Left ventricle myocardium inferior (tissue), 1 donor: Measurements from ENCODE around the gene HMCES. TPM values are rescaled to one million over a fixed set of nuclear protein-coding genes. Genes with fewer than 3 reads are reported as not detected.

Experiments used
- DNase-seq: peaks from one replicate; pipeline ENCODE4 v3.0.0-alpha.2; 2020
- H3K27ac ChIP-seq: fragments of 200-600 bp; replicated peaks from 2 replicates; pipeline ENCODE4 v1.8.0; 2021
- H3K27me3 ChIP-seq: fragments of 200-600 bp; 2 replicates; pipeline ENCODE4 v1.8.0; 2021; ENCODE audit warnings: low read depth
- H3K36me3 ChIP-seq: fragments of 200-600 bp; 2 replicates; pipeline ENCODE4 v1.8.0; 2021
- H3K4me1 ChIP-seq: fragments of 200-600 bp; 2 replicates; pipeline ENCODE4 v1.8.0; 2021
- H3K4me3 ChIP-seq: fragments of 200-600 bp; 2 replicates; pipeline ENCODE4 v1.8.0; 2021; ENCODE audit warnings: mild to moderate bottlenecking, moderate library complexity
- H3K9me3 ChIP-seq: fragments of 200-600 bp; replicated peaks from 2 replicates; pipeline ENCODE4 v1.8.0; 2021
- CTCF ChIP-seq: fragments of 200-600 bp; IDR thresholded peaks from 2 replicates; pipeline ENCODE4 v1.8.0; 2021; ENCODE audit warnings: antibody characterized with exemption, mild to moderate bottlenecking, borderline replicate concordance
- intact Hi-C: fragments of 100-400 bp; cut with micrococcal nuclease; formaldehyde crosslinking; loops from one replicate; pipeline ENCODE4 v1.11.0; 2022
- total RNA-seq: library from RNA; stranded (reverse); fragmentation: NEBNext Ultra II Directional; extraction: Animal tissue kit (Norgen Biotek cat#: 25700); gene quantifications from one replicate; pipeline ENCODE4 v1.2.1, GENCODE V29; 2021
- donor health status: DM: no; HTN: yes; CAD: no; lungs with severe emphysema.

HMCES gene
- total RNA-seq, 1 donor from 2014 or later = 38.5 TPM

GRCh38 chr3:129268396-129268795 is 10.3 kb upstream of the HMCES start:
- peaks cover 100% of the 10 kb centered on the region for H3K36me3 ChIP-seq
- no peaks in the 10 kb centered on the region for H3K4me1 ChIP-seq
- no peak for DNase-seq
- no peaks in the 10 kb centered on the region for H3K27me3 ChIP-seq
- no peaks in the 10 kb centered on the region for H3K9me3 ChIP-seq
- intact Hi-C loops = no loop called here
- no peak overlapping the region for H3K4me3 ChIP-seq
- no peak for TF ChIP-seq CTCF
- no peak overlapping the region for H3K27ac ChIP-seq

DNA sequence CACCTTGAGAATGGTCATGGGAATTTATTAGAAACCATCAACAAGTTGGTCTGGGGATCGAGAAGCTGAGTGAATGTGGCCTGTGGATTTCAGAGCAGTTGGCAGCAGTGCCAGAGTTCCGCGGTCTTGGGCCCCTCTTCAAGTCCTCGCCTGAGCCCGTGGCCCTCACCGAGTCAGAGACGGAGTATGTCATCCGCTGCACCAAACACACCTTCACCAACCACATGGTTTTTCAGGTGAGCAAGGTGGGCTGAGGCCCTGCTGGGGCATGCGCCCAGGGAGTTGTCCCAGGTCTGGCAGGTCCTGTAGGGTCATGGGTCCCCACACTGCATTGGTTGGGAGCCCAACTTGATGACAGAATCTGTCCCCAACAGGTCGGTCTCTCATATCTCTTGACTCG is 7.0 kb upstream of the HMCES start:
- Histone ChIP-seq H3K4me1 (no peaks in the 10 kb centered on the region), H3K36me3 (peaks cover 100% of the 10 kb centered on the region), H3K9me3 (no peaks in the 10 kb centered on the region), H3K27ac (no peak overlapping the region), H3K4me3 (no peak overlapping the region), H3K27me3 (no peaks in the 10 kb centered on the region)
- DNase-seq = no peak
- intact Hi-C loops = no loop called here
- no peak for TF ChIP-seq CTCF

DNA sequence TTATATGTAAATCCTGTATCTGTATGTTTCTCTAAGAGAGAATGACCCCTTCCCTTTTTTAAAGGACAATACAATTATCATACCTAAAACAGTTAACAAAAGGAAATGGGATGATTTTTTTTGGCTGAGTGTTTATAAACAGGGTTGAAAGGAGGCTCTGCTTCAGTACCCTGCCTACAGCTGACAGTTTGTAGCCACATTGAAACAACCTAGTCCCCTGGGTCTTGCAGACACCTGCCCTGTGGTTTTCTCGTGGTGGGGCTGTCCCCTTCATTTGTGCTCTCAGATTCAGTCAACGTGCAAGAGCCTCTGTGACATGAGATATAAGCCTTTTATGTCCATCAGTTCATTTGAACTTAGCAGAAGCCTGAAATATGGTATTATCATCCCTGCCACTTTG is 2.3 kb upstream of the HMCES start:
- intact Hi-C loops = no loop called here
- DNase-seq = no peak
- TF ChIP-seq CTCF = no peak
- peaks cover 64% of the 10 kb centered on the region for H3K36me3 ChIP-seq
- H3K4me3 ChIP-seq = no peak overlapping the region
- H3K27me3 ChIP-seq = no peaks in the 10 kb centered on the region
- no peaks in the 10 kb centered on the region for H3K9me3 ChIP-seq
- peaks cover 37% of the 10 kb centered on the region for H3K4me1 ChIP-seq
- H3K27ac ChIP-seq = no peak overlapping the region

GRCh38 chr3:129277829-129278271 is 820 bp upstream of the HMCES start:
- Histone ChIP-seq H3K4me1 (peaks cover 52% of the 10 kb centered on the region), H3K4me3 (peak overlapping the region; percentile 97), H3K36me3 (peaks cover 49% of the 10 kb centered on the region), H3K27ac (peak overlapping the region; percentile 97), H3K27me3 (no peaks in the 10 kb centered on the region), H3K9me3 (no peaks in the 10 kb centered on the region)
- DNase-seq = no peak
- TF ChIP-seq CTCF = no peak
- intact Hi-C loops = no loop called here

- intact Hi-C loops = no loop called here
- peak; percentile 34 for DNase-seq
- Histone ChIP-seq H3K27ac (peak overlapping the region; percentile 97), H3K27me3 (no peaks in the 10 kb centered on the region), H3K9me3 (no peaks in the 10 kb centered on the region), H3K4me1 (peaks cover 56% of the 10 kb centered on the region), H3K36me3 (peaks cover 35% of the 10 kb centered on the region), H3K4me3 (peak overlapping the region; percentile 97)
- no peak for TF ChIP-seq CTCF
Measured at GRCh38 chr3:129278966-129279906, 566 bp downstream of the HMCES start.
